ENCODE results near the gene CCSAP. TPM values are rescaled to one million over a fixed set of nuclear protein-coding genes. Genes with fewer than 3 reads are reported as not detected.

The CCSAP gene
- total RNA-seq, 3 donors from 2014 or later = 1.6 to 4.2 (median 3.3) TPM

GRCh38 chr1:229280921-229281320 lies 61.9 kb downstream of the CCSAP start:
- TF ChIP-seq CTCF (IDR thresholded peaks at IDR 0.05) = no peak
- DNase-seq (no peak), ATAC-seq (peak; percentile 91)
- H3K4me3 ChIP-seq = no peak overlapping the region
- H3K36me3 ChIP-seq (ENCODE audit: low read depth) = no peaks in the 10 kb centered on the region
- intact Hi-C loops (cut with DNase I, micrococcal nuclease) = no loop called here
- H3K9me3 ChIP-seq = no peaks in the 10 kb centered on the region
- peaks cover 37% of the 10 kb centered on the region for H3K4me1 ChIP-seq (ENCODE audit: low read depth)

- peaks cover 41% of the 10 kb centered on the region for H3K4me1 ChIP-seq (ENCODE audit: low read depth)
- intact Hi-C loops (cut with DNase I, micrococcal nuclease) = no loop called here
- no peak for TF ChIP-seq CTCF (IDR thresholded peaks at IDR 0.05)
- H3K9me3 ChIP-seq = no peaks in the 10 kb centered on the region
- no peak overlapping the region for H3K4me3 ChIP-seq
- peak; percentile 47 for ATAC-seq
- no peak for DNase-seq
- H3K36me3 ChIP-seq (ENCODE audit: low read depth) = no peaks in the 10 kb centered on the region
Measured at GRCh38 chr1:229280037-229280828, 62.6 kb downstream of the CCSAP start.

GRCh38 chr1:229279242-229279641 lies 63.6 kb downstream of the CCSAP start:
- no peak for ATAC-seq
- no peaks in the 10 kb centered on the region for H3K9me3 ChIP-seq
- no peaks in the 10 kb centered on the region for H3K36me3 ChIP-seq (ENCODE audit: low read depth)
- intact Hi-C loops (cut with DNase I, micrococcal nuclease) = no loop called here
- peaks cover 49% of the 10 kb centered on the region for H3K4me1 ChIP-seq (ENCODE audit: low read depth)
- DNase-seq = no peak
- TF ChIP-seq CTCF (IDR thresholded peaks at IDR 0.05) = no peak
- no peak overlapping the region for H3K4me3 ChIP-seq

GRCh38 chr1:229278120-229278741 lies 64.6 kb downstream of the CCSAP start:
- intact Hi-C loops (cut with DNase I, micrococcal nuclease) = no loop called here
- no peak for DNase-seq
- H3K4me1 ChIP-seq (ENCODE audit: low read depth) = peaks cover 57% of the 10 kb centered on the region

GRCh38 chr1:229275005-229275404 lies 67.8 kb downstream of the CCSAP start:
- Histone ChIP-seq H3K4me3 (no peak overlapping the region), H3K36me3 (ENCODE audit: low read depth) (no peaks in the 10 kb centered on the region), H3K9me3 (no peaks in the 10 kb centered on the region), H3K4me1 (ENCODE audit: low read depth) (peaks cover 53% of the 10 kb centered on the region)
- TF ChIP-seq CTCF (IDR thresholded peaks at IDR 0.05) = no peak
- intact Hi-C loops (cut with DNase I, micrococcal nuclease) = no loop called here
- ATAC-seq (no peak), DNase-seq (no peak)

More at GRCh38 chr1:229278120-229278741, 64.6 kb downstream of the CCSAP start:
- TF ChIP-seq CTCF (IDR thresholded peaks at IDR 0.05) = no peak
- H3K9me3 ChIP-seq = no peaks in the 10 kb centered on the region
- no peak overlapping the region for H3K4me3 ChIP-seq
- no peak for ATAC-seq
- H3K36me3 ChIP-seq (ENCODE audit: low read depth) = no peaks in the 10 kb centered on the region

Data from mucosa of descending colon (tissue), 3 donors.